Upper lobe of right lung (tissue), 1 donor: Measurements from ENCODE around the gene MAP6. TPM values are rescaled to one million over a fixed set of nuclear protein-coding genes. Genes with fewer than 3 reads are reported as not detected.

Experiments used
- ATAC-seq: fragments of 200-7000 bp; cut with Tn5 transposase; one replicate; pipeline ENCODE4 v1.9.1; 2020; ENCODE audit warnings: mild to moderate bottlenecking, moderate library complexity
- DNase-seq: peaks from one replicate; pipeline ENCODE4 v3.0.0-alpha.2; 2020
- H3K27ac ChIP-seq: fragments of 200-600 bp; one replicate; pipeline ENCODE4 v1.8.0; 2022
- H3K27me3 ChIP-seq: fragments of 200-600 bp; one replicate; pipeline ENCODE4 v1.8.0; 2022; ENCODE audit warnings: mild to moderate bottlenecking
- H3K36me3 ChIP-seq: fragments of 200-600 bp; one replicate; pipeline ENCODE4 v1.8.0; 2022
- H3K4me1 ChIP-seq: fragments of 200-600 bp; one replicate; pipeline ENCODE4 v1.8.0; 2022
- H3K4me3 ChIP-seq: fragments of 200-600 bp; one replicate; pipeline ENCODE4 v1.8.0; 2022; ENCODE audit warnings: mild to moderate bottlenecking
- H3K9me3 ChIP-seq: fragments of 200-600 bp; one replicate; pipeline ENCODE4 v1.8.0; 2022
- CTCF ChIP-seq: fragments of 200-600 bp; IDR thresholded peaks from one replicate; pipeline ENCODE4 v1.8.0; 2022; ENCODE audit warnings: antibody characterized with exemption
- intact Hi-C: fragments of 100-400 bp; cut with DNase I; formaldehyde crosslinking; loops from one replicate; pipeline ENCODE4 v1.11.0; 2022
- total RNA-seq: library from RNA; stranded (reverse); fragmentation: NEBNext Ultra II Directional; extraction: Animal tissue kit (Norgen Biotek cat#: 25700); gene quantifications from one replicate; pipeline ENCODE4 v1.2.1, GENCODE V29; 2021
- donor health status: DM: no; HTN: yes; CAD: no; lungs with severe emphysema.

Gene MAP6
- total RNA-seq, 1 donor from 2014 or later, result 5.8 TPM

DNA sequence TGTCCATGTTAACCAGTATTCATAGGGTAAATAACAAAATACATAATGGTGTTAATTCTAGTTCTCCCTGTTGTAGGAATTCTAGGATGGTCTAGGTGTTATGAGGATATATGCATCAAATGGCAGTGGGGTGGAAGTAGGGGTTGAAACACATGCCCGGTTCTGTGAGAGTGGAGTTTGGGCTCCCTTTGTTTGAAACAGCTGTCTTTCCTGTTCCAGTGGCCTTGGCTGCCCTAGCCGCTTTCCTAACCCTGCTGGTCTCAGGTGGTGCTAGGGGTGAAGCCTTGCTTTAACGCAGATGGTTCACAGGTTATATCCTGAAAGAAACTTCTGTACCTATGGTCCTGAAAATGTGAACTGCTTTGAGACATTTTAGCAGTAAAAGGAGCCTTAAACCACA is 68.5 kb downstream of the MAP6 start:
- H3K4me1 ChIP-seq, result peaks cover 8% of the 10 kb centered on the region
- no peaks in the 10 kb centered on the region for H3K27me3 ChIP-seq
- TF ChIP-seq CTCF, result no peak
- intact Hi-C loops, result no loop called here
- H3K36me3 ChIP-seq, result no peaks in the 10 kb centered on the region
- DNase-seq (no peak), ATAC-seq (no peak)
- H3K9me3 ChIP-seq, result no peaks in the 10 kb centered on the region
- no peak overlapping the region for H3K27ac ChIP-seq
- H3K4me3 ChIP-seq, result no peak overlapping the region

- Histone ChIP-seq H3K27ac (no peak overlapping the region), H3K9me3 (no peaks in the 10 kb centered on the region), H3K4me3 (no peak overlapping the region), H3K27me3 (no peaks in the 10 kb centered on the region), H3K4me1 (peaks cover 7% of the 10 kb centered on the region), H3K36me3 (no peaks in the 10 kb centered on the region)
- no peak for ATAC-seq
- DNase-seq, result no peak
- no peak for TF ChIP-seq CTCF
- intact Hi-C loops, result no loop called here
These were observed 69.9 kb downstream of the MAP6 start for GRCh38 chr11:75598900-75599299.

DNA sequence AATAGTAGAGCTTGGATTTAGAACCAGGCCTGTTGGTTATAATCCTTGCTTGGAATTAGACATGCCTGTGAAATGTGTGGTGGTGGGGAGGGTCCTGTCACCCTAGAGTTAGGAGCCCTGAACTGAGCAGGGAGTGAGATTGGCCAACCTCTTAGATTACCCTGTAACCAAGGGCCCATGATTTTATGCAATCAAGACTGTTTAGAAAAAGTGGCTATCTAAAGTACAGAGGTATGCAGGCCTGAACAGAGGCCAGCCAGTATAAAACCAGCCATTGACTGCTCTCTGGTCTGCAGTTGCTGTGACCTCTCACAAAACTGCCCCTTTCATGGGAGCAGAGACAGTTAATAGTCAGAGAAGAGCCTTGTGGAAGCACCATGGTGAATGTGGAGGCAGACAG is 70.6 kb downstream of the MAP6 start:
- Histone ChIP-seq H3K9me3 (no peaks in the 10 kb centered on the region), H3K27ac (no peak overlapping the region), H3K27me3 (no peaks in the 10 kb centered on the region), H3K4me3 (no peak overlapping the region), H3K36me3 (no peaks in the 10 kb centered on the region), H3K4me1 (peaks cover under 1% of the 10 kb centered on the region)
- ATAC-seq, result peak; percentile 51
- intact Hi-C loops, result no loop called here
- no peak for TF ChIP-seq CTCF
- DNase-seq, result no peak

DNA sequence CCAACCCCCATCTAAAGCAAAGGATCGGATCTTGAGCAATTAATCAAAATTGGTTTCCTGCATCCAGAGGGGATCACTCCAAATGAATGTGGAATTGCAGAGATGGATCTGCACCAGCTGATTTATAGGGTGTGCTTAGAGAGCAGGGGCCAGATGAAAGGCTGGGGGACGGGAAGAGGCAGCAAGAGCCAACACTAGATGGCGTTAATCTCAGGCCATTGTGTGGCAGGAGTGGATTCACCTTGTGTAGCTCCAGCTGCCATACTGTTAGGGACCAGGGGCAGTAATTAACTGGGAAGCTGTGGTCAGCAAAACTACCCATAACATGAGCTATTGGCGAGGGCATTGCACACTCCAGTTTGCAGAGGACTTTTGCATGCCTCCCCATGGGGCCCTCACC is 71.2 kb downstream of the MAP6 start:
- peak; percentile 33 for ATAC-seq
- H3K9me3 ChIP-seq, result no peaks in the 10 kb centered on the region
- H3K27ac ChIP-seq, result no peak overlapping the region
- H3K27me3 ChIP-seq, result no peaks in the 10 kb centered on the region
- no peak overlapping the region for H3K4me3 ChIP-seq
- TF ChIP-seq CTCF, result peak; percentile 27
- DNase-seq, result no peak
- intact Hi-C loops, result no loop called here
- no peaks in the 10 kb centered on the region for H3K4me1 ChIP-seq
- H3K36me3 ChIP-seq, result no peaks in the 10 kb centered on the region

DNA sequence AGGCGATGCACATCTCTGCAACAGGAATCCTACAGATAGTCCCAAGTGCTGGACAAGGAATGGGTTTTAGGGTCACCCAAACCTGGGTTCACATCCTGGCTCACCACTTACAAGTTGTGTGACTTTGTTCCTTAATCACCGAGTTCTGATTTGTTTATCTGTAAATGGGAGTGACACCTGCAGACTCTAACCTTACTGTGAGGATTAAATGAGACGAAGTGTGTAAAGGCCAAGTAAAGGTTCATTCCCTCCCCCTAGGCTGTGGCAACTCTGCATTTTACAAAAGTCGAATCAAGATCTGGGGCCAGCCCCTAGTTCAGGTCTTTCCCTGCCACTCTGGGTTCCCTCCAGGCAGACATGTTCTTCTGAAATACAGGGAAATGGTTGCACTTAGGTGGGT is 71.9 kb downstream of the MAP6 start:
- no peak for DNase-seq
- H3K27me3 ChIP-seq, result no peaks in the 10 kb centered on the region
- no peak for TF ChIP-seq CTCF
- no peak for ATAC-seq
- H3K9me3 ChIP-seq, result no peaks in the 10 kb centered on the region
- H3K36me3 ChIP-seq, result no peaks in the 10 kb centered on the region
- intact Hi-C loops, result no loop called here
- no peaks in the 10 kb centered on the region for H3K4me1 ChIP-seq
- no peak overlapping the region for H3K27ac ChIP-seq
- no peak overlapping the region for H3K4me3 ChIP-seq

DNA sequence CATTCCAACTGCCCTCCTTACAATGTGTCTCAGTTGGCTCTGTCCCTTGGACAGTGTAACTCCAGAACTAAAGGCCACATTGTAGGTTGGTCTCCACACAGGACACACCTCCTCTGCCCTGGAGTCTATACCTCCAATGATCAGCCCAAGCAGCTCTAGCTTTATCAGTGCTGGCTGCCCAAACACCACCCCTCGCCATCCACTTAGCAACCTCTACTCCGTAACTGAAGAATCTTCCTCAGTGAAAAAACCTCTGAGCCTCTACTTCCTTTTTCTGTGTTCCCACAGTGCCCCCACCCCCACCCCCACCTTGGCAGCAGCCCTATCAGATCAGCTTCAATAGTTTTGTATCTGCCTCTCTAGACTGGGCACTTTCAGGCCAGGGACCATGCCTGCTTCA is 73.4 kb downstream of the MAP6 start:
- Histone ChIP-seq H3K4me1 (no peaks in the 10 kb centered on the region), H3K36me3 (no peaks in the 10 kb centered on the region), H3K4me3 (no peak overlapping the region), H3K9me3 (no peaks in the 10 kb centered on the region), H3K27me3 (no peaks in the 10 kb centered on the region), H3K27ac (no peak overlapping the region)
- ATAC-seq, result no peak
- intact Hi-C loops, result no loop called here
- DNase-seq, result no peak
- TF ChIP-seq CTCF, result no peak
